ENCODE measurements around the gene POPDC2. TPM values are rescaled to one million over a fixed set of nuclear protein-coding genes. Genes with fewer than 3 reads are reported as not detected.

The POPDC2 gene
- total RNA-seq, 1 experiment from 2014 or later: 0.37 TPM

DNA sequence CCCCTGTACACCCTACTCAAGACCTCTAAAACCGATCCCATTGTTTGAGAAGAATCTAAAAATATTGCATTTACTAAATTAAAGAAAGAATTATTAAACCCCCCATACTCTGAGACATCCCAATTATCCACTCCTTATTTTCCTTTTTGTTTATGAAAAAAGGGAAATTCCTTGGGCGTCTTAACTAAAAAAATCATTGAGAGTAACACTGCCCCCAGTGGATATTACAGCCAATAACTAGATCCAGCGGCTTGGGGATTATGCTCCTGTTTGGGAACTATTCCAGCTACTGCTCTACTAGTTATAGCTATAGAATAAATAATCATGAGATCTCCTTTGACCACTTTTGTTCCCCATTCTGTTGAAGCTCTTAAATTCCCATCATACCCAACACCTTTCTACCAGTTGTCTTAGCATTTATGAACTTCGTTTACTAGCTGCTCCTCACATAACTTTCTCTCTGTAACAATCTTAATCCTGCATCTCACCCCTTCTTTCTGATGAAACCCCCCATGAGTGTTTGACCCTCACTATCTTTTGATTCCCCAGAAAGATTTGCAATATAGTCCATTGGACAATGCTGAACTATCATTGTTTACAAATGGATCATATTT is 29.8 kb upstream of the POPDC2 start:
- peaks cover 5 to 14% (median 10%) of the 10 kb centered on the region in 3 experiments; a peak in 4 of 7 replicates for H3K36me3 Mint-ChIP-seq (ENCODE audit: insufficient read depth in 1 of 3, low read depth in 3 of 3)
- H3K14ac ChIP-seq (ENCODE audit: insufficient read depth, low read length): no peak overlapping the region
- H3K27me3 ChIP-seq (ENCODE audit: insufficient read depth, low read length): no peaks in the 10 kb centered on the region
- H3K4me3 Mint-ChIP-seq: no peak overlapping the region
- no peaks in the 10 kb centered on the region for H4K20me1 ChIP-seq (ENCODE audit: control insufficient read depth, insufficient read depth, insufficient read length)
- no peaks in the 10 kb centered on the region for H3K79me2 ChIP-seq (ENCODE audit: insufficient read depth, low read length)
- H3K56ac ChIP-seq (ENCODE audit: insufficient read length, low read depth, low read length): no peak overlapping the region
- TF ChIP-seq, protein P1, sequence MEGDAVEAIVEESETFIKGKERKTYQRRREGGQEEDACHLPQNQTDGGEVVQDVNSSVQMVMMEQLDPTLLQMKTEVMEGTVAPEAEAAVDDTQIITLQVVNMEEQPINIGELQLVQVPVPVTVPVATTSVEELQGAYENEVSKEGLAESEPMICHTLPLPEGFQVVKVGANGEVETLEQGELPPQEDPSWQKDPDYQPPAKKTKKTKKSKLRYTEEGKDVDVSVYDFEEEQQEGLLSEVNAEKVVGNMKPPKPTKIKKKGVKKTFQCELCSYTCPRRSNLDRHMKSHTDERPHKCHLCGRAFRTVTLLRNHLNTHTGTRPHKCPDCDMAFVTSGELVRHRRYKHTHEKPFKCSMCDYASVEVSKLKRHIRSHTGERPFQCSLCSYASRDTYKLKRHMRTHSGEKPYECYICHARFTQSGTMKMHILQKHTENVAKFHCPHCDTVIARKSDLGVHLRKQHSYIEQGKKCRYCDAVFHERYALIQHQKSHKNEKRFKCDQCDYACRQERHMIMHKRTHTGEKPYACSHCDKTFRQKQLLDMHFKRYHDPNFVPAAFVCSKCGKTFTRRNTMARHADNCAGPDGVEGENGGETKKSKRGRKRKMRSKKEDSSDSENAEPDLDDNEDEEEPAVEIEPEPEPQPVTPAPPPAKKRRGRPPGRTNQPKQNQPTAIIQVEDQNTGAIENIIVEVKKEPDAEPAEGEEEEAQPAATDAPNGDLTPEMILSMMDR (conservative IDR thresholded peaks at IDR 0.05): peak; percentile 76
- no peak overlapping the region for H3K18ac ChIP-seq (ENCODE audit: insufficient read length, low read depth, low read length)
- no peaks in the 10 kb centered on the region; a peak in 2 of 4 replicates for H3K4me1 Mint-ChIP-seq
- H3K27me3 Mint-ChIP-seq (ENCODE audit: low read depth): peaks cover 8% of the 10 kb centered on the region; the same call in 1 of the 2 replicates
- H2BK5ac ChIP-seq (ENCODE audit: insufficient read length, low read length): no peak overlapping the region
- no peak overlapping the region for H3K23ac ChIP-seq (ENCODE audit: insufficient read length, low read depth, low read length)
- no peaks in the 10 kb centered on the region for H3K9me3 ChIP-seq (ENCODE audit: control insufficient read depth, low read depth, low read length)
- H3K4me1 ChIP-seq (ENCODE audit: insufficient read depth, low read length): no peaks in the 10 kb centered on the region
- no peak overlapping the region for H4K5ac ChIP-seq (ENCODE audit: insufficient read length, low read depth, low read length)
- peaks cover 10 to 15% of the 10 kb centered on the region in 2 experiments for H3K9me3 Mint-ChIP-seq
- H3K27ac ChIP-seq (ENCODE audit: insufficient read length, low read depth, low read length): no peak overlapping the region
- H2BK120ac ChIP-seq (ENCODE audit: low read depth, low read length, poor library complexity, severe bottlenecking): no peak overlapping the region
- H3K23me2 ChIP-seq (ENCODE audit: insufficient read length, low read depth, low read length, poor library complexity, severe bottlenecking): no peaks in the 10 kb centered on the region
- no peaks in the 10 kb centered on the region for H3K79me1 ChIP-seq (ENCODE audit: insufficient read depth, low read depth, low read length, poor library complexity, severe bottlenecking)
- no peak overlapping the region for H2AFZ ChIP-seq (ENCODE audit: low read length)
- no peak overlapping the region for H2BK12ac ChIP-seq (ENCODE audit: insufficient read length, low read depth, low read length)
- H3T11ph ChIP-seq (ENCODE audit: low read length): no peak overlapping the region
- WGBS (ENCODE audit: extremely low coverage, insufficient read length, low lambda C conversion rate): no CpG with 5 or more reads among the region's 4 CpGs
- no peak overlapping the region for H3K9ac ChIP-seq (ENCODE audit: extremely low read depth, insufficient read length, low read length)
- H2AK5ac ChIP-seq (ENCODE audit: insufficient read length, low read length): no peak overlapping the region
- no peak overlapping the region for H3K4me2 ChIP-seq (ENCODE audit: insufficient read depth, insufficient read length, low read length)
- no peak overlapping the region for H3K4ac ChIP-seq (ENCODE audit: low read depth, low read length)
- no peak overlapping the region for H4K8ac ChIP-seq (replicated peaks; ENCODE audit: insufficient read length, low read depth, low read length)
- H2BK20ac ChIP-seq (ENCODE audit: low read depth, low read length, poor library complexity, severe bottlenecking): no peak overlapping the region
- no peak for DNase-seq
- no peak overlapping the region for H2BK15ac ChIP-seq (ENCODE audit: low read depth, low read length)
- no peak overlapping the region for H4K91ac ChIP-seq (ENCODE audit: insufficient read length, low read depth, low read length)
- H3K27ac Mint-ChIP-seq: no peak overlapping the region
